BE2C (cell line): ENCODE data around the gene ULK4.

Source experiments
- DNase-seq: peaks from one replicate; pipeline ENCODE4 v3.0.0-alpha.2; 2020
- H3K27me3 ChIP-seq: fragments of 250-450 bp; sonication (Bioruptor Pico); 2 replicates; pipeline ENCODE4 v1.5.1; 2020; ENCODE audit warnings: mild to moderate bottlenecking
- H3K36me3 ChIP-seq: fragments of 250-450 bp; sonication (Bioruptor Pico); 2 replicates; pipeline ENCODE4 v1.5.1; 2020; ENCODE audit warnings: mild to moderate bottlenecking
- H3K4me1 ChIP-seq: fragments of 250-450 bp; sonication (Bioruptor Pico); 2 replicates; pipeline ENCODE4 v1.5.1; 2020
- H3K4me3 ChIP-seq: 2 replicates; pipeline ENCODE4 v1.5.1; 2011; ENCODE audit warnings: low read depth, low read length
- H3K9me3 ChIP-seq: fragments of 250-450 bp; sonication (Bioruptor Pico); 2 replicates; pipeline ENCODE4 v1.5.1; 2020
- TF ChIP-seq, protein P1 (sequence below): IDR thresholded peaks from 2 replicates; pipeline ENCODE4 v1.5.1; 2012; ENCODE audit warnings: mild to moderate bottlenecking, low read depth, low read length

Gene ULK4

GRCh38 chr3:42001777-42002176 lies 39.9 kb upstream of the ULK4 start:
- no peak overlapping the region for H3K4me3 ChIP-seq
- DNase-seq, result no peak
- no peaks in the 10 kb centered on the region for H3K9me3 ChIP-seq
- no peaks in the 10 kb centered on the region for H3K36me3 ChIP-seq
- TF ChIP-seq, protein P1, sequence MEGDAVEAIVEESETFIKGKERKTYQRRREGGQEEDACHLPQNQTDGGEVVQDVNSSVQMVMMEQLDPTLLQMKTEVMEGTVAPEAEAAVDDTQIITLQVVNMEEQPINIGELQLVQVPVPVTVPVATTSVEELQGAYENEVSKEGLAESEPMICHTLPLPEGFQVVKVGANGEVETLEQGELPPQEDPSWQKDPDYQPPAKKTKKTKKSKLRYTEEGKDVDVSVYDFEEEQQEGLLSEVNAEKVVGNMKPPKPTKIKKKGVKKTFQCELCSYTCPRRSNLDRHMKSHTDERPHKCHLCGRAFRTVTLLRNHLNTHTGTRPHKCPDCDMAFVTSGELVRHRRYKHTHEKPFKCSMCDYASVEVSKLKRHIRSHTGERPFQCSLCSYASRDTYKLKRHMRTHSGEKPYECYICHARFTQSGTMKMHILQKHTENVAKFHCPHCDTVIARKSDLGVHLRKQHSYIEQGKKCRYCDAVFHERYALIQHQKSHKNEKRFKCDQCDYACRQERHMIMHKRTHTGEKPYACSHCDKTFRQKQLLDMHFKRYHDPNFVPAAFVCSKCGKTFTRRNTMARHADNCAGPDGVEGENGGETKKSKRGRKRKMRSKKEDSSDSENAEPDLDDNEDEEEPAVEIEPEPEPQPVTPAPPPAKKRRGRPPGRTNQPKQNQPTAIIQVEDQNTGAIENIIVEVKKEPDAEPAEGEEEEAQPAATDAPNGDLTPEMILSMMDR, result no peak
- no peaks in the 10 kb centered on the region for H3K27me3 ChIP-seq
- no peaks in the 10 kb centered on the region for H3K4me1 ChIP-seq

DNA sequence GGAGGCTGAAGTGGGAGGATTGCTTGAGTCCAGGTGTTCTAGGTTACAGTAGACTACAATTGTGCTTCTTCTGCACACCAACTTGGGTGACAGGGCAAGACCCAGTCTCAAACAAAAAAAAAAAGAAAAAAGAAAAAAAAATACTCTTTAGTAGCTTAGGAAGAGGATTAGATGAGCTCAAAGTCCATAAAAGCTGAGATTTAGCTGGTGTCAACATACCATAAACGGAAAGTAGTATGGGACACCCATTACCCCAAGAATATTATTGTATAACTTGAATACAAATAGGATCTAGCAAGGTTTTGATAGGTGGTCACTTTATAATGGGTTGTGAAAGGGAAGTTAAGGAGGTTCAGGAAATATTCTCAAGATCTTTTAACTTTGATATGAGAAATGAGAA lies 38.0 kb upstream of the ULK4 start:
- DNase-seq, result no peak
- no peaks in the 10 kb centered on the region for H3K36me3 ChIP-seq
- H3K4me1 ChIP-seq, result no peaks in the 10 kb centered on the region
- no peak overlapping the region for H3K4me3 ChIP-seq
- H3K9me3 ChIP-seq, result no peaks in the 10 kb centered on the region
- TF ChIP-seq, protein P1, result no peak
- H3K27me3 ChIP-seq, result no peaks in the 10 kb centered on the region

GRCh38 chr3:41997702-41998550 lies 36.0 kb upstream of the ULK4 start:
- no peaks in the 10 kb centered on the region for H3K27me3 ChIP-seq
- H3K9me3 ChIP-seq, result no peaks in the 10 kb centered on the region
- TF ChIP-seq, protein P1, result peak; percentile 45
- H3K4me3 ChIP-seq, result no peak overlapping the region
- no peak for DNase-seq
- H3K4me1 ChIP-seq, result no peaks in the 10 kb centered on the region
- H3K36me3 ChIP-seq, result no peaks in the 10 kb centered on the region

DNA sequence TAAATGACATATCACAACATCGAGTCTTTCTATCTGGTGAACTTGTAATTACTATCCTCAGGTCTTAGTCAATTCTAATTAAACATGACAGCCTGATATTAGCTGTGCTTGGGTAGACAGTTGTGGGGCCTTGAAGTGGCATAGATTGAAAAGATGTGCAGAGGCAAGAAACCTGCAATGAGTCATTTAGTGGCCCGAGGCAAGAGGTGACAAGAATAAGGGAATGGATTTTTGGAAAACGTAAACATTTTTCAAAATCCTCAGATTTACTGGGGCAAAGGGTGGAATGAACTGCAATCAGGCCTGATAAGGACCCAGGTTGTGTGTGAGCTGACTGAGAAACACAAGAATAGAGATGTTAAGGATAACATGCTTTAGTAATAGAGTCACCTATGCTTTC lies 29.5 kb upstream of the ULK4 start:
- Histone ChIP-seq H3K4me3 (no peak overlapping the region), H3K27me3 (no peaks in the 10 kb centered on the region), H3K9me3 (no peaks in the 10 kb centered on the region), H3K4me1 (no peaks in the 10 kb centered on the region), H3K36me3 (no peaks in the 10 kb centered on the region)
- TF ChIP-seq, protein P1, result no peak
- DNase-seq, result peak; percentile 15

DNA sequence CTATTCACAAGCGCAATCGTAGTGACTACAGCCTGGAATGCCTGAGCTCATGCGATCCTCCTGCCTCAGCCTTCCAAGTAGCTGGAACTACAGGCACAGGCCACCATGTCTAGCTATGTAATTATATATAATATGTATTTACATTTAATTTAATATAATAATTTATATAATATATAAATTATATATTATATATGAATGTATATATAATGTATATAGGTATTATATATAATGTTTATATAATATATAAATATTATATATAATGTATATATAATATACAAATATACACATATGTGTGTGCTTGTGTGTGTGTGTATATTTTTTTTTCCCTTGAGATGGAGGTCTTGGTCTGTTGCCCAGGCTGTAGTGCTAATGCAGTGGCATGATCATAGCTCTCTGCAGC lies 27.6 kb upstream of the ULK4 start:
- Histone ChIP-seq H3K4me3 (no peak overlapping the region), H3K9me3 (no peaks in the 10 kb centered on the region)
- no peak for DNase-seq

DNA sequence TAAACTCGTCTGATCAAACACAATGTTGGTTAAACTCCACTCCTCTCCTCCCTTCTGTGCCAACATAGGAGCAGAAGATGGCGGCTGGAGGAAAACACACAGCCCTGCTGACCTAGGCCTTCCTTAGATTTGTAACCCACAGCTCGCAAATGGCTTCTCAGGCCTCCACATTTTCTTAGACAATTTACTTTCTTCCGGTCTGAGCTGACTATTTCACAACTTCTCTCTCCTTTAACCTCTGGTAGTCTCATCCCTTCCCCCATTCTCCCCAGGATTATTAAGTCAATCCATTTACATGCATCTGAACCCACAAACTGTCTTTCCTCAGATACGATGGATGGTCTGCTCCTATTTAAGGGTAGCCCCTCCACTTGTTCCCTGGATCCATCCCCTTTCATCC lies 25.7 kb upstream of the ULK4 start:
- Histone ChIP-seq H3K27me3 (no peaks in the 10 kb centered on the region), H3K9me3 (no peaks in the 10 kb centered on the region), H3K36me3 (no peaks in the 10 kb centered on the region), H3K4me1 (no peaks in the 10 kb centered on the region), H3K4me3 (no peak overlapping the region)
- TF ChIP-seq, protein P1, result no peak
- DNase-seq, result no peak

More for the DNA sequence above, 27.6 kb upstream of the ULK4 start:
- H3K36me3 ChIP-seq, result no peaks in the 10 kb centered on the region
- H3K4me1 ChIP-seq, result no peaks in the 10 kb centered on the region
- TF ChIP-seq, protein P1, result no peak
- no peaks in the 10 kb centered on the region for H3K27me3 ChIP-seq
